HG03045 (cell line): ENCODE results near the gene ZKSCAN4.

Source experiments
- ATAC-seq: cut with Tn5 transposase; IDR thresholded peaks from one replicate; pipeline ENCODE4 v1.9.1; 2021; ENCODE audit warnings: mild to moderate bottlenecking, moderate library complexity; ENCODE audit not compliant: unreplicated experiment

ZKSCAN4 gene

GRCh38 chr6:28250747-28251146 lies 1.3 kb downstream of the ZKSCAN4 start:
- no peak for ATAC-seq

DNA sequence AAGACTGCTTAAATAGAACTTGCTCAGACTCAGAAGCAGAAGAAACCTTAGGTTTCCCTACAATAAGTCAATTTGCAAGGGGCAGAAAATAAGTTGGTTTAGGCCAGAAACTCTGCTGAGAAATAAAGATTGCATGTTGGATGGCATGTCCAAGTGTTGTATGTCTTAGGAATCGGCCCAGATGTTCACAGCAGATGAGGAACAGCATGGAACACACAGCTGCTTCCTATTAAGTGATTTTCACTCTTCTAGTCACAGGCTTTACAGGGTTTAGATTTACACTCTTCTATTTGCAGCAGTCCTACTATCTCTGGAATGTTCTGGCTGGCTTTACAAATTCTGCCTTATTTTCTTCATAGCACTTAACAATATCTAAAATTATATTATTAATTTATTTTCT lies 3.2 kb downstream of the ZKSCAN4 start:
- no peak for ATAC-seq

DNA sequence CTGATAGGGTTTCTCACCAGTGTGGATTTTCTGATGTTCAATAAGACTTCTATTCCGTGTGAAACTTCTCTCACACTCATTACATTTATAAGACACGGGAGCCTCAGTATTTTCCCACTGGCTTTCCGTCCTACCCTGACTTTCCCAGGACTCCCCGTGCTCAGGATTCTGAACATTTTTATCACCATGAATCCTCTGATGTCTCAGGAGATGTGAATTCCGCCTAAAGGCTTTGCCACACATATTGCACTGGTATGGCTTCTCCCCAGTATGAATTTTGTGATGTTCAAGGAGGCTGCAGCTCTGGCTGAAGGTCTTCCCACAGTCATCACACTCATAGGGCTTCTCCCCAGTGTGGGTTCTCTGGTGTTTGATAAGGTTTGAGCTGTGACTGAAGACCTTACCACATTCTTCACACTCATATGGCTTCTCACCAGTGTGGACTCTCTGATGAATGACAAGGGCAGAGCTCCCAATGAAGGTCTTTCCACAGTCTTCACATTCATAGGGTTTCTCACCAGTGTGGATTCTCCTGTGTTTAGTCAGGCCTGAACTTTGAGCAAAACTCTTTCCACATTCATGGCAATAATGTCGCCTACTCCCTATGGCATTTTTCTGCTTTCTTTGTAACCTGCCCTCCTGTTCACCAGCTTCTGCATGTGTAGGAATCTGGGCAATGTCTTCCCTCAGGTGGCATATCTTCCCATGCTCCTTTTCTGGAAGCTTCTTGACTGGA lies 6.7 kb downstream of the ZKSCAN4 start:
- no peak for ATAC-seq

GRCh38 chr6:28243946-28244345 lies 8.1 kb downstream of the ZKSCAN4 start:
- no peak for ATAC-seq

DNA sequence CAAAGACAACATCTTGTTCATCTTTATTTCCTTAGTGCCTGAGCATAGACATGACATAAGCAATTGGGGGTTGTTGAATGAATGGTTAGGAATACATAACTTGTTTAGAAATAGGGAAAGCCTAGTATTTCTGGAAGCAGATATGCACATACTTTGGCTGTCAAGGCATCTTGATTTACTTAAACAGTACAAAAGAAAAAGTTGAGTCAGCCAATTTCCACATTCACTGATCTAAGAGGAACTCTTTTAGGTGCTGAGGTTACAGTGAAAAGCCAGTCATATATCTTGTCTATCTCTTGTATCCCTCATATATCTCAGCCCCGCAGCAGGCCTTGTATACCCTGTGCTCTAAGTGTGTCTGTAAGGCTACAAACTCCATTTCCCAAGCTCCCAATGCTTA lies 11.6 kb downstream of the ZKSCAN4 start:
- ATAC-seq: no peak

DNA sequence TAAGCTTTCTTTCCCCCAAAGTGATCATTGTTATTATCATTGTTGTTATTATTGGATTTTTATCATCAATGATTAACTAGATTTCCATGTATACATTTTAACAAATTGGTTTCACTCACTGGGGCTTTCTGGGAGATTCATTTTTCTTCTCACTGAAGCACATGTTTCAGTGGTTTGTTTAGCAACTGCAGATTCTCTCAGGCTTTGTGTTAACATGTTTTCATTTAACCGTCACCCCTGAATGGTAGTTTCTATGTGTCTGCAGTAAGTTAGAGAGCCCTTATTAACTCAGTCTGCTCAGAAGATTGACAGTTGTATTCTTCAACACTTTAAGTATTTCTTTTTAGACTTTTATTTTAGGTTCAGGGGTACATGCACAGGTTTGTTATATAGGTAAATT lies 12.4 kb downstream of the ZKSCAN4 start:
- no peak for ATAC-seq

- ATAC-seq: no peak
These were observed 16.1 kb downstream of the ZKSCAN4 start for GRCh38 chr6:28235912-28236452.

DNA sequence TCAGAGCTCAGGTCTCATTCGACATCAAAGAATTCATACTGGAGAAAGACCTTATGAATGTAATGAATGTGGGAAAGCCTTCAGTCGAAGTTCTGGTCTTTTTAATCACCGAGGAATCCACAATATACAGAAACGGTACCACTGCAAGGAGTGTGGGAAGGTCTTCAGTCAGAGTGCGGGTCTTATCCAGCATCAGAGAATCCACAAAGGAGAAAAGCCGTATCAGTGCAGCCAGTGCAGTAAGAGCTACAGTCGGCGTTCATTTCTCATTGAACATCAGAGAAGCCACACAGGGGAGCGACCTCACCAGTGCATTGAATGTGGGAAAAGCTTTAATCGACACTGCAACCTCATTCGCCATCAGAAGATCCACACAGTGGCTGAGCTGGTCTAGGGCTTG lies 19.3 kb downstream of the ZKSCAN4 start:
- ATAC-seq: no peak

GRCh38 chr6:28226460-28226859 lies 25.6 kb downstream of the ZKSCAN4 start:
- ATAC-seq: no peak

GRCh38 chr6:28225056-28225834 lies 26.8 kb downstream of the ZKSCAN4 start, which contains the start of gene ZSCAN9:
ZSCAN9 (plus strand) TSS chr6:28225275; CDS start chr6:28227085, 1,810 bp downstream.
- peak; percentile 93 for ATAC-seq

- ATAC-seq: no peak
These were observed 27.7 kb downstream of the ZKSCAN4 start for GRCh38 chr6:28224131-28225055.

- no peak for ATAC-seq
These were observed 31.6 kb downstream of the ZKSCAN4 start for GRCh38 chr6:28220257-28221133.

GRCh38 chr6:28218312-28219248 lies 33.5 kb downstream of the ZKSCAN4 start:
- ATAC-seq: peak; percentile 74

DNA sequence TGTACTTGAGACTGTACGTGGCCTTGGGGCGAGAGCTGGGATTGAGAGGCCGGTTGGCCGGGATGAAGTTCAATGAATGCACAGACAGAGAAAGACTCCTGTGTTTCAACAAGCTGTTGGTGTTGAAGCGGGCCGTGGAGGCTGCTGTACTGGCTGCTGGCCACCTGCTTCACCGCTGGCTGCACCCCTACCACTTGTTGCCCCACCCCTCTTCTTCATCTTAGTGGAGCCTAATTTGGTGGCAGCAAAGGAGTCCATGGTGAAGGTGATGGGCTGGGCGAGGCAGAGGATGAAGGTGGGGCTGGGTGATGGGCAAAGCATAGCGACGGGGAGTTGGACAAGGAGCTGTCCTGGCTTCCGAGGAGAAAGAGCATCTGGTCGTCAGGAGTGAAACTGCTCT lies 34.2 kb downstream of the ZKSCAN4 start:
- ATAC-seq: no peak

DNA sequence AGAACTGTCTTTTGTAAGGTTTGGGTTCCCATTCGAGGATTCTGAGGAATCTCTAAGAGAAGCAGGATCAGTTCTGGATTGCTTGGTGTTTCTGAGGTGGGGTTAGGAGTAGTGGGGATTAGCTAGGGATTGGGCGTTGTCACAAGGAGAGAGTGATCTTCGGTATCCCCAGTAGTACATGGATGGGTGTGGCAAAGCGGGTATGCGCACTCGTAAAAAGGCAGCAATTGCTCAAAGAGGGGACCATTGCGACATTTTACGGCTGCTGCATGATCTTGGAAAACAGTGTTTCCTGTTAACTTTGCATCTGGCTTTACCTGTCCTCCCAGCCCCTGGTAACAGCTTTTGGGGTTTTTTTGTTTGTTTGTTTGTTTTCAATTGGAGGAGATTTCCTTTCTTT lies 36.6 kb downstream of the ZKSCAN4 start:
- ATAC-seq: no peak

- no peak for ATAC-seq
These were observed 38.9 kb downstream of the ZKSCAN4 start for GRCh38 chr6:28213213-28213523.

DNA sequence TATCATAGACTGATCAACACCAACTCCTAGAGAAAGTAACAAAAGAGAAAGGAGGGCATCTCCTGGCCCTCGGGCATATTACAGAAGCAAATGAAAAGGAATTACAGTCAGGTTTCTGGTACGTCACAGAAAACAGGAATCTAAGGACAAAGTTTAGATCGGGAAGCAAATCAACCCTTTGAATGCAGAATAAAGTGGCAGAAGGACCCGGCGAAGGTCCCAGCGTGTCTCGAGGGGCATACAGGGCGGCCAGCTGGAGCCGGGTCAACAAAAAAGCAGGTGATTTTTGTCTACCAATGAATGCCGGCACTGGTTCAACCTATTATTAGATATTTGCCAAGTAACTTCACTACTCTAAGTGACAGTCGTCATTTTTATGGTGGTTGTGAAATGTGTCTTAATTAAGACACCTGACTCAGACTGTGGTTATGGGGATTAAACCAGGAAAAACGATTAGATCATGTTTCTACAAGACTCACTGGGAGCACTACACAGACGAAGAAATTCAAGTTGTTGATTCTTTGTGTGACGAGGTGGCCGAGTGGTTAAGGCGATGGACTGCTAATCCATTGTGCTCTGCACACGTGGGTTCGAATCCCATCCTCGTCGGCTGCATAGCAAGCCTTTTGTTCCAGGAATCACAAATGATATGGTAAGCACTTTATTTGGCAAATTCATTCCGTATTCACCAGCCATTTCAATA lies 39.4 kb downstream of the ZKSCAN4 start:
- ATAC-seq: peak; percentile 66

- peak; percentile 30 for ATAC-seq
These were observed 40.1 kb downstream of the ZKSCAN4 start for GRCh38 chr6:28211840-28212509.
